GM18507 (cell line): Measurements from ENCODE around the gene KRT8.

Experiments used
- DNase-seq: peaks from one replicate; pipeline ENCODE4 v3.0.0; 2011; ENCODE audit warnings: low read depth; ENCODE audit not compliant: insufficient read length; ENCODE audit errors: extremely low spot score
- FAIRE-seq: peaks from 2 replicates; lab custom pipeline; 2011; peaks lifted over from hg19 to GRCh38; lab: Jason Lieb, UNC

The KRT8 gene

GRCh38 chr12:52878507-52879393, 26.1 kb downstream of the KRT8 start:
- DNase-seq (no peak), FAIRE-seq (no peak)

DNA sequence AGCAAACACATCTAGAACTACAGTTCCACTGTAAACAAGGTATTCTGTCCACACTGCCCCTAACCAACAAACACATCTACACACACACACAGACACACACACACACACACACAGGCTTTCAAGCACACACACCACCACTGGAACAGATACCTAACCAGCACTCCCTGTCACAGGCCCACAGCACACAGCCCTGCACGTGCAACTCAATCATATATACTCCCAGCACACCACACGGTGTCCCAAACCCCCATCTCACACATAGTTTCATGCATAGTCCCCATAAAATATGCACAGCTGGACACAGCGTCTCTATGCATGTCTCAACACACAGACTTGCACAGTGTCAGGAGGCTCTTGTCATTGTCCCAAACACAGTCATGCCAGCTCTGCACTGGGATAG, 27.6 kb downstream of the KRT8 start:
- DNase-seq (no peak), FAIRE-seq (no peak)

GRCh38 chr12:52876372-52876771, 28.5 kb downstream of the KRT8 start:
- FAIRE-seq (no peak), DNase-seq (no peak)

DNA sequence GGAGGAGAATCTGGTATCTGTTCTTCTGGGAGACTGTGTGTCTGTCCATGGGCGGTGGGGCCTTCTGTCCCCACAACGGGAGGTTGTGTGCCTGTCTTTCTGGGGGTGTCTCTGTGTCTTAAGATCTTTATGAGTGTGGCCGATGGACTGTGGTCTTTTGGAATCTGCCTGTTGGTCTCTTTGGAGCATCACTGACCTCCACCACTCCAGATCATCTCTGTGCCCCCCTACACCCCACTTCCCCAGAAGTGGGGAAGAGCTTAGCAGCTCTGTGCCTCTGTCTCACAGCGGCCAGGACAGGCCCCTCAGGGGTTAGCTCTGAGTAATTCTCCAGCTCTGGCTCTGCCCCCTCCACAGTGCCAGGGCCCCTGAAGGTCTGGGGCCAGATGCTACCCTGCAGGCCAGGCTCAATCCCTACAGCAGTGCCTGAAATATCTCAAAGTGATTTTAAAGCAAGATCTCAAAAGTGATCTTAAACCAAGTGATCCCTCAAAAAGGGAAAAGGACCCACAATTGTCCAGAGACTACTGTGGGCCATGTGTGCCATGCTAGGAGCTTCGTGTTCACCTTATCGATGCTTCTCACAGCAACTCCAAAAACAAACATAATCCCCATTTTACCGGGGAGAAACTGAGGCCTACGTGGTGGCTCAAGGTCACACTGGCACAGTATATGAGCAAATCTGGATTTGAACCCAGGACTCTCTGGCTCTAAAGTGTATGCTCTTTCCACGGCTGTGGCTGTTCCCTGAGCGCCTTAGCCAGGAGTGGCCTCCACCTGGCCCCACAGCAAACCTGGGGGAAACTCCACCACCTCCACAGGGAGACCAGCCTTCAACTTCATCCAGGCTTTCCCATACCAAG, 30.1 kb downstream of the KRT8 start:
- FAIRE-seq (no peak), DNase-seq (no peak)

- FAIRE-seq (no peak), DNase-seq (no peak)
Observed at GRCh38 chr12:52873832-52874572, 30.9 kb downstream of the KRT8 start.

- no peak for FAIRE-seq
Observed at GRCh38 chr12:52873513-52873831, 31.4 kb downstream of the KRT8 start.

DNA sequence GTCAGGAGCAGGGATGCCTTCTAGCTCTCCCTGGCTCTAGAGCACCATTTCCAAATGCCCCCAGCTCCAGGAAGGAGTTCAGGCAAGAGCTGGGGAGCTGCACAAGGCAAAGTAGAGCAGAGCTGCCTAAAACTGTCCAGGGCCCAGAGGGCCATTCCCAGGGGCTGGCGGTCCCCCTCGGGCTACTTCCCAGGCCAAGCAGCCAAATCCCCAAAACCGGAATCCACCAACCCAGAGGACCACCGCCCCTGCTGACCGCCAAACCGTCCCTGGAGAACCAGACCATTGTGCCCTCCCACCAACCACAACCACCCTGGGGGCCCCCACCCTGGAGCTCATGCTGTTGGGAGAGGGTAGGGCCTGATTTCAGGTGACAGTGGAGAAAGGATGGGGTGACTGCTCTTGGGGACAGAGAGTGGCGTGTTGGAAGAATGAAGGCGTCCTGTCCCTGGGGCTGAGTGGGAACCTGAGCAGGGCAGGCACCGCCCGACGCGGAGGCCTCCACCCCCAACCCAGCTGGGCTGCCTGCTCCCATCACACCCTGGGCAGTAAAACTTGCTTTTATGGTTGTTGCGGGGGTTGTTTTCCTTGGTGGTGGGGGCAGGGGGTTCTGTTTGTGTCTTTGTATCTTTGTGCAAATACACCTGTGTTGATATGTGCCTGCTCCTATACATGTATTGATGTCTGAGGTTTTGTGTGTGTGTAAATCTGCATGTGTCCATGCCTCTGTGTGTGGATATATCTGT, 32.1 kb downstream of the KRT8 start:
- no peak for DNase-seq
- FAIRE-seq = no peak

More at GRCh38 chr12:52873513-52873831, 31.4 kb downstream of the KRT8 start:
- DNase-seq = no peak

DNA sequence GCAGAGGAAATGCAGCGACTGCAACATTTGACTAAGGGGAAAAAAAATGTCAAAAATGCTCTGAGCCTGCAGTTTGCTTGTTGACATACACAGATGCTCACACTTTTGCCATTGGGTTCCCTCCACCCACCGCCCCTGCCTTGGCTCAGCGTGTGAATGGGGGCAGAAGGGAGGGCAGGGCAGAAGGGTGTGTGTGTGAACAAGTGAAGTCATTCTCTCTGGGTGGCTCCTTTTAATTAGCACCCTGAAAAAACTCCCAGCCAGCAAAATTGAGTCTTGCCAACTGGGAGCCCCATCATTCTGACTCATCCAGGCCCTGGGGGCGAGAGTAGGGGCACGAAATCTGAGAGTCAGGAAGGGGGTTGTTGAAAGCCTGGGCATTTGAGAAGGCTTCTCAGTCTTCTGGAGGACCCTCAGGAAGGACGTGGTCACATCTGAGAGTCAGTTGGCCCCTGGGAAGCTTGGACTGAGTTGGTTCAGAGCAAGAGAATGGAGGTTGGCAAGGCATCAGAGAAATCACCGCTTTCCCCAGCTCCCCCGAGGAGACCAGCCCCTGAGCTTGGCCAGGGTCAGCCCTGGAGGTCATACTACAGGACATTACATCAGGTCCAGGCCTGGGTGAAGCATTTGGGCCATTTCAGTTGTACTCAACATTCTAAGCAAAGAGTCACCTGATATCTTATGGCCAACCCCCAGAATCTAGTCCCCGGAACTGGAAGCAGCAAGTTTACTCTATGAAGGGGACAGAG, 33.4 kb downstream of the KRT8 start:
- DNase-seq = no peak
- FAIRE-seq = no peak

DNA sequence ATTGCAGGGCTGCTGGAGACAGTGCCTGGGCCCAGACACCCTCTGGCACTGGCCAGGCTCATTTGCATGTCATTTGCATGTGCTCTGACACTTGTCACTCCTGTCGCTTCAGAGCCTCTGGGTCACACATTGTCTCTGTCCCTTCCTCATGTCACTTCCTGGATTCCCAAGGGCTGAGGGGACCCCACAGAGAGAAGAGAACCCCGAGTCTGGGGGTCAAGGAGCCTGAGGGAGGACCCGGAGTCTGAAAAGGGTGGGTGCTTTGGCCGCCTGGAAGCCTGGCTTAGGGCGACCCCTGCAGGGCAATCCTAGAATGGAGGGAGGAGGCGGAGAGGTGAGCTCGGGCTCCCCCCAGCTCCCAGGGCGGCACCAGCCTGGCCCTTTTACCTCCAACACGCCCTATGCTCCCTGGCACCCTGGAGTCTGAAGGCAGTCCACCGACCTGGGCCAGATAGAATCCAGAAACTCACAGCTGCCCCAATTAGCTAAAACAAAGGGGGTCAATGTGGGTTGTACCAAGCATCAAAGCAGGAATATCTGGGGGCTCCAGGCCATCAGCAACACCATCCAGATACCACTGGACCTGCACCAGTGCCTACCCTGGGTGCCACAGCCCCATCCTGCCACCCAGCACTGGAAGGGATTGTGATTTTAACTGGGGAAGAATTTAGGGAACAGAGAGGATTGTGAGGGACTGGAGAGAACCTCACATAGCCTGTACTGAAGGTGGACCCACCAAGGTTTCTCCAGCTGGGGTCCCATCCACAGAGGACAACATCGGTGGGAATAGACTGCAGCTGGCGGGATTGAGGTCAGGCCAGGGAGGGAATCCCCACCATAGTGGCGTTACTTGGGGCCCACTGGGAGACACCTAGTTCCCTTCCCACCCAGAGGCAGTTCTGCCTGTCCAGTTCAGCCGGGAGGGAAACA, 34.2 kb downstream of the KRT8 start:
- FAIRE-seq (peak; percentile 60), DNase-seq (peak; percentile 43)

GRCh38 chr12:52867642-52868041, 37.2 kb downstream of the KRT8 start:
- FAIRE-seq = no peak
- no peak for DNase-seq

- DNase-seq (no peak), FAIRE-seq (no peak)
Observed at GRCh38 chr12:52867152-52867551, 37.7 kb downstream of the KRT8 start.

DNA sequence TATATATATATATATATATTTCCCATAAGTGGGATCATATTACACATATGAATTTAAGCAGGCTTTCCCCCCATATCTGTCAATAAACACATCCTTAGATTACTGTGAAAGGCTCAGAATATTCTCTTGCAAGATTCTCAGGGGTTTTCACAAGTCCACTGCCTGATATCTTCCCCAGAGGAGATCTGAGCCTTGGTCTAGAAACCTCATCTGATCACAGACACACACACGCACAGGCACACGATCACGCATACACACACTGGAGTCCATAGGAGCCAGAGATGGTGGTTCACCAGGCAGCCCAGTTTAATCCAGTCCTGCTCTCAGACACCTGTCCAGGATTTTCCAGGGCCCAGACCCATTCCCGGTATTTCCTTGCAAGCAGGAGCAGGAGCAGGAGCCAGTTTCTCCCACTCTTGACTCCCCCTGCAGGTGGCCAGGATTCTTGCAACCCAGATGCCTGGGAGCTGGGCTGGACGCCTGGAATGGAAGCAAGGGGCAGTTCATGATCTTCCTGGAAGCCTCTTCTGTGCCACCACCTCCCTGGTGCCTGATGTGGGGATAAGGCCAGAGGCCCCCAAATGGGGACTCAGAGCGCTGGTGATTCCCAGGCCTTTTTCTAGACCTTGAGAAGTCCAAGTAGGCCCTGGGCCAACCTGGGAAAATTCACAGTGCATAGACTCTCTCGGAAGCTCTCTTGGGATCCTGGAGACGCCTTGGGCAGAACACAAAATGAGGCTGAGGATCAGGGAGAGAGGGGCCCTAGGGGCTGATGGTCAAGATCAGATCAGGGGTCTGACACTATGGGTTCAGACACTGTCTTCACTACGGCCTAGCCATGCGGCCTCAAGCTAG, 39.6 kb downstream of the KRT8 start:
- DNase-seq (no peak), FAIRE-seq (peak; percentile 47)

DNA sequence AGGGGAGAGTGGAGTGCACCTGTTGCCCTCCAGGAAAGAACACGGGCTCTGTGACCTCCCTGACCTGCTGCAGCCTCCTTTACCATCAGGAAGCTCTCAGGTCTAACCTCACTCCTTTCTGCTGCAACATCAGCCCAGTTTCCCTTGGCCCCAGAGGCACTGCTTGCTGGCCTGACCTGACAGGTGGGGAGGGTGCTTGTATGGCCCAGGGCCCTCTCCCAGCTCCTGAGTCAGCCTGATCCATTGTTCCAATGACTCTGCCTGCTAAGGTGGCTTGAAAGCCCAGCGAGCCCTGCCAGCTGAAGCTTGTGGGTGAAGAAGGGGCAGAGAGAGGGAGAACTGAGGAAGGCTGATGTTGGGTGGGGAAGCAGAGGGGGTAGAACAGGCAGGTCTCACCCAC, 42.9 kb downstream of the KRT8 start:
- FAIRE-seq (no peak), DNase-seq (no peak)

- no peak for DNase-seq
- no peak for FAIRE-seq
Observed at GRCh38 chr12:52861511-52861910, 43.4 kb downstream of the KRT8 start.

DNA sequence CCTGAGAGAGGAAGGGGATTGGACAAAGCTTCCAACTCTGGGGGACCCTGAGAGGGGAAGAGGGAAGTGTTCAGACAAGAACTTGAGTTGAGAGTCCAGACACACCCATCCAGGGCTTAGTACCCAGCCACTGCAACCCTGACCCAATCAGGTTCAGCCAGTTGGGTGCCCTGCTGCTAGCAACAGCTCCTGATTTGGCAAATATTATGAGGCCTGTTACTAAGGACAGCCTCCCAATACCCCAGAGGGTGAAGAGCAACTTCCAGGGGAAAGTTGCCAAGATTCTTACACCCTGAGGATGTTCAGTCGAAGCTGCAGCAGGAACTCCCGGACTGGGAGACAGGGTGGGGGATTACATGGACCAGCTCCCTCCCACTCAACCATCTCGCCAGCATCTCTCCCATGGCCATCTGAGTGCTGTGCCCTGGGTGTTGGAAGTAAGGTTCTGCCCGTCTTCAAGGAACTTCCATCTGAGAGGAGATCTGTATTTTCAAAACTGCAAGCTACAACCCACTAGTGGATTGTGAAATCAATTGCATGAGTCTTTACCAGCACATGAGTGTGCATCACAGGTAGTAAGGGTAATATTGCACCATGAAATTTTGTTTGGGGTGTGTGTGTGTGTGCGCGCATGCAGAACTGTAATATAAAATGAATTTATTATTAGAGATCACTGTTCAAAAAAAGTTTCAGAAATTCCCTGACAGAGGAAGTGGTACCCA, 44.6 kb downstream of the KRT8 start:
- DNase-seq (no peak), FAIRE-seq (no peak)

DNA sequence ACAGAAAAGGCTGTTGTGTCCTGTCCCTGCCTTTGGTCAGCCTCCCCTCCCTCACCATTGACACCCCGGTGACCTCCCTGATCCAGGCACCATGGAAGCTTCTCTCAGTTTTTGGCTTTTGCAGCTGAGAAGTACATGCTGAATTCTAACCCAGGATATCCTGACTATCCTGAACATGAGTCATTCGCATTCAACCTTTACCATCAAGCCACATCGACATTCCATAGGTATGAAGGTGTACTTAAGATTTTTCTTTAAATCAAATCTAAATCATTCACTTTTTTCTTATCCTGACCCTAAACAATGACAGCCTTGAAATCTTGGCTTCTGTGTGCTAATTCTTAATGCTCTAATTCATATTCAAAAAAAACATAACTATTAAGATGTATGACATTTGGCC, 47.4 kb downstream of the KRT8 start:
- FAIRE-seq (no peak), DNase-seq (no peak)
